HUES64 (cell line): ENCODE data around the gene MRGPRX4. TPM values are rescaled to one million over a fixed set of nuclear protein-coding genes. Genes with fewer than 3 reads are reported as not detected.
A peak's percentile ranks its signal among the peaks of the same experiment; 100 is the strongest.
"Not testable (repeated sequence)": the region's sequence is repeated elsewhere in the genome, so short reads cannot be mapped to it uniquely, and the experiment has no call there.

ENCODE experiments used
- H3K27ac ChIP-seq: 2 replicates; pipeline ENCODE4 v1.7.0; 2013; ENCODE audit warnings: low read depth, low read length, inconsistent platforms
- H3K27me3 ChIP-seq: 2 replicates; pipeline ENCODE4 v1.6.1; 2013; ENCODE audit warnings: mild to moderate bottlenecking, low read length; ENCODE audit not compliant: insufficient read depth
- H3K36me3 ChIP-seq: 2 replicates; pipeline ENCODE4 v1.6.1; 2013; ENCODE audit warnings: mild to moderate bottlenecking, low read length; ENCODE audit not compliant: insufficient read depth
- H3K4me1 ChIP-seq: 2 replicates; pipeline ENCODE4 v1.6.1; 2013; ENCODE audit warnings: mild to moderate bottlenecking, low read length, moderate library complexity; ENCODE audit not compliant: insufficient read depth
- H3K4me3 ChIP-seq: 2 replicates; pipeline ENCODE4 v1.5.1; 2013; ENCODE audit warnings: mild to moderate bottlenecking, low read length, moderate library complexity
- H3K9ac ChIP-seq: 2 replicates; pipeline ENCODE4 v1.6.1; 2013; ENCODE audit warnings: mild to moderate bottlenecking, low read depth, low read length
- H3K9me3 ChIP-seq: 2 replicates; pipeline ENCODE4 v1.6.1; 2013; ENCODE audit warnings: low read depth, low read length; ENCODE audit not compliant: insufficient read depth
- WGBS: fragments of 150-250, 120-280 bp; methylation state at CpG from one replicate; pipeline ENCODE4 v1.1.7; 2013; ENCODE audit warnings: missing lambda C conversion rate; 5-methylcytosine and 5-hydroxymethylcytosine counted together
- polyA plus RNA-seq, 2 experiments: library from polyadenylated mRNA; stranded (reverse); fragments of 50-300 nt; gene quantifications; one replicate each; pipeline ENCODE4 v1.2.3, GENCODE V29; 2013

The MRGPRX4 gene
- polyA plus RNA-seq (2013, experiment 1 of 2): not detected
- not detected for polyA plus RNA-seq (2013, experiment 2 of 2)

- Histone ChIP-seq H3K9ac (no peak within 1 kb of the TSS), H3K9me3 (no peaks in the 10 kb centered on the region), H3K27ac (no peak within 1 kb of the TSS), H3K4me1 (no peaks in the 10 kb centered on the region), H3K36me3 (no peaks in the 10 kb centered on the region), H3K27me3 (peaks cover 8% of the 10 kb centered on the region), H3K4me3 (no peak within 1 kb of the TSS)
- 86% methylated on average over 3 of the region's 3 CpGs for WGBS
Observed at GRCh38 chr11:18172666-18173065, at the start of gene MRGPRX4. TSS of gene MRGPRX4 (plus strand) at chr11:18172837. CDS start at chr11:18173257, 420 bp downstream.

GRCh38 chr11:18131115-18131514 is 41.5 kb upstream of the MRGPRX4 start:
- not testable (repeated sequence) for H3K27ac ChIP-seq, H3K27me3 ChIP-seq, H3K4me3 ChIP-seq, H3K4me1 ChIP-seq, H3K9ac ChIP-seq, H3K36me3 ChIP-seq, H3K9me3 ChIP-seq
- 88% methylated on average over 3 of the region's 4 CpGs for WGBS

GRCh38 chr11:18132341-18132740 is 40.3 kb upstream of the MRGPRX4 start, which contains the start of gene MRGPRX3:
TSS of gene MRGPRX3 (plus strand) at chr11:18132571. CDS start at chr11:18137203, 4,632 bp downstream.
- Histone ChIP-seq H3K36me3 (no peaks in the 10 kb centered on the region), H3K9me3 (peaks cover 6% of the 10 kb centered on the region; the same call in 1 of the 2 replicates), H3K9ac (no peak within 1 kb of the TSS), H3K4me1 (peaks cover 6% of the 10 kb centered on the region; the same call in 1 of the 2 replicates), H3K4me3 (no peak within 1 kb of the TSS), H3K27ac (no peak within 1 kb of the TSS), H3K27me3 (no peaks in the 10 kb centered on the region)
- 97% methylated on average over 3 of the region's 3 CpGs for WGBS

- H3K27ac ChIP-seq: no peak overlapping the region
- WGBS: 45% methylated on average over 2 of the region's 2 CpGs
- H3K4me3 ChIP-seq: no peak overlapping the region
- no peaks in the 10 kb centered on the region for H3K36me3 ChIP-seq
- H3K9me3 ChIP-seq: no peaks in the 10 kb centered on the region
- H3K9ac ChIP-seq: no peak overlapping the region
- H3K27me3 ChIP-seq: no peaks in the 10 kb centered on the region
- H3K4me1 ChIP-seq: peaks cover 6% of the 10 kb centered on the region; the same call in 1 of the 2 replicates
Observed at GRCh38 chr11:18135308-18135707, 37.3 kb upstream of the MRGPRX4 start.

- H3K27ac ChIP-seq: no peak overlapping the region
- no peaks in the 10 kb centered on the region for H3K9me3 ChIP-seq
- H3K36me3 ChIP-seq: no peaks in the 10 kb centered on the region
- H3K4me3 ChIP-seq: no peak overlapping the region
- no peak overlapping the region for H3K9ac ChIP-seq
- H3K4me1 ChIP-seq: peaks cover 6% of the 10 kb centered on the region; the same call in 1 of the 2 replicates
- H3K27me3 ChIP-seq: peaks cover 3% of the 10 kb centered on the region; the same call in 1 of the 2 replicates
- WGBS: 93% methylated on average over 29 of the region's 29 CpGs
Observed at GRCh38 chr11:18137186-18137800, 35.3 kb upstream of the MRGPRX4 start.

GRCh38 chr11:18140145-18140544 is 32.5 kb upstream of the MRGPRX4 start:
- Histone ChIP-seq H3K9me3 (no peaks in the 10 kb centered on the region), H3K27ac (no peak overlapping the region), H3K27me3 (peaks cover 3% of the 10 kb centered on the region; the same call in 1 of the 2 replicates), H3K36me3 (no peaks in the 10 kb centered on the region), H3K4me1 (peaks cover under 1% of the 10 kb centered on the region; the same call in 1 of the 2 replicates), H3K9ac (no peak overlapping the region), H3K4me3 (no peak overlapping the region)
- WGBS: 90% methylated on average over 2 of the region's 2 CpGs

GRCh38 chr11:18144243-18144642 is 28.4 kb upstream of the MRGPRX4 start:
- Histone ChIP-seq H3K27ac (no peak overlapping the region), H3K4me1 (no peaks in the 10 kb centered on the region), H3K36me3 (no peaks in the 10 kb centered on the region), H3K9me3 (no peaks in the 10 kb centered on the region), H3K9ac (no peak overlapping the region), H3K4me3 (no peak overlapping the region), H3K27me3 (peaks cover 3% of the 10 kb centered on the region; the same call in 1 of the 2 replicates)
- 88% methylated on average over 4 of the region's 5 CpGs for WGBS

GRCh38 chr11:18145025-18145424 is 27.6 kb upstream of the MRGPRX4 start:
- Histone ChIP-seq H3K9ac (no peak overlapping the region), H3K27me3 (peaks cover 3% of the 10 kb centered on the region; the same call in 1 of the 2 replicates), H3K27ac (no peak overlapping the region), H3K4me1 (no peaks in the 10 kb centered on the region), H3K9me3 (no peaks in the 10 kb centered on the region), H3K36me3 (no peaks in the 10 kb centered on the region), H3K4me3 (no peak overlapping the region)
- WGBS: 61% methylated on average over 2 of the region's 2 CpGs

- H3K4me1 ChIP-seq: peaks cover under 1% of the 10 kb centered on the region; the same call in 1 of the 2 replicates
- H3K9ac ChIP-seq: no peak overlapping the region
- peaks cover 3% of the 10 kb centered on the region; the same call in 1 of the 2 replicates for H3K27me3 ChIP-seq
- no peaks in the 10 kb centered on the region for H3K36me3 ChIP-seq
- 70% methylated on average over 3 of the region's 3 CpGs for WGBS
- no peak overlapping the region for H3K4me3 ChIP-seq
- H3K27ac ChIP-seq: no peak overlapping the region
- no peaks in the 10 kb centered on the region for H3K9me3 ChIP-seq
Observed at GRCh38 chr11:18145837-18146236, 26.8 kb upstream of the MRGPRX4 start.

- H3K27ac ChIP-seq: peak overlapping the region; percentile 33; the same call in 1 of the 2 replicates
- no peaks in the 10 kb centered on the region for H3K27me3 ChIP-seq
- WGBS: 77% methylated on average over 3 of the region's 3 CpGs
- no peaks in the 10 kb centered on the region for H3K9me3 ChIP-seq
- peaks cover 8% of the 10 kb centered on the region; the same call in 1 of the 2 replicates for H3K4me1 ChIP-seq
- no peak overlapping the region for H3K4me3 ChIP-seq
- H3K9ac ChIP-seq: no peak overlapping the region
- H3K36me3 ChIP-seq: no peaks in the 10 kb centered on the region
Observed at GRCh38 chr11:18151581-18151980, 21.1 kb upstream of the MRGPRX4 start.

- Histone ChIP-seq H3K4me3 (no peak overlapping the region), H3K9me3 (no peaks in the 10 kb centered on the region), H3K36me3 (no peaks in the 10 kb centered on the region), H3K9ac (no peak overlapping the region), H3K27ac (no peak overlapping the region), H3K4me1 (no peaks in the 10 kb centered on the region), H3K27me3 (no peaks in the 10 kb centered on the region)
- WGBS: 57% methylated on average over 1 of the region's 1 CpG
Observed at GRCh38 chr11:18168372-18168771, 4.3 kb upstream of the MRGPRX4 start.
